Transverse colon (tissue), 3 donors: ENCODE data around the gene TRPM3.

Experiments used
- CTCF ChIP-seq, 5 experiments: fragments of 200-600 bp in 3 of 5; fragments of 450-650 bp in 2 of 5; sonication (generic) in 3 of 5; IDR thresholded peaks; 1 replicate in 2 of 5; 2 replicates in 3 of 5; pipeline ENCODE4 v1.5.1; 2016 to 2017; ENCODE audit warnings: antibody characterized with exemption in 5 of 5, inconsistent platforms in 3 of 5, mild to moderate bottlenecking in 2 of 5, moderate library complexity in 1 of 5
- EP300 ChIP-seq: sonication (generic); formaldehyde crosslinking; IDR thresholded peaks from one replicate; pipeline ENCODE4 v1.6.1; 2017; ENCODE audit warnings: antibody characterized with exemption, low read depth
- POLR2A ChIP-seq: fragments of 450-650 bp; IDR thresholded peaks from one replicate; pipeline ENCODE4 v1.6.1; 2016; ENCODE audit warnings: antibody characterized with exemption, mild to moderate bottlenecking, moderate library complexity

GRCh38 chr9:70761139-70761670 is 360.2 kb downstream of the TRPM3 start:
- TF ChIP-seq POLR2A = no peak
- no peak for TF ChIP-seq CTCF (IDR thresholded peaks at IDR 0.05)
- TF ChIP-seq EP300 = no peak
